HL-60 (cell line): ENCODE measurements around the gene CDH23.

Source experiments
- POLR2AphosphoS5 ChIP-seq: IDR thresholded peaks from 2 replicates; pipeline ENCODE4 v1.6.1; 2012; ENCODE audit warnings: low read depth
- SPI1 ChIP-seq: IDR thresholded peaks from 2 replicates; pipeline ENCODE4 v1.6.1; 2012; ENCODE audit warnings: low read depth, mild to moderate bottlenecking, borderline replicate concordance
- TF ChIP-seq, protein P1 (sequence below): IDR thresholded peaks from one replicate; pipeline ENCODE4 v1.5.1; 2011; ENCODE audit warnings: low read length, control low read depth, inconsistent platforms; ENCODE audit not compliant: insufficient read depth
- TF ChIP-seq, protein P2 (sequence below): IDR thresholded peaks from 2 replicates; pipeline ENCODE4 v1.6.1; 2012; ENCODE audit warnings: low read depth; ENCODE audit not compliant: insufficient replicate concordance

DNA sequence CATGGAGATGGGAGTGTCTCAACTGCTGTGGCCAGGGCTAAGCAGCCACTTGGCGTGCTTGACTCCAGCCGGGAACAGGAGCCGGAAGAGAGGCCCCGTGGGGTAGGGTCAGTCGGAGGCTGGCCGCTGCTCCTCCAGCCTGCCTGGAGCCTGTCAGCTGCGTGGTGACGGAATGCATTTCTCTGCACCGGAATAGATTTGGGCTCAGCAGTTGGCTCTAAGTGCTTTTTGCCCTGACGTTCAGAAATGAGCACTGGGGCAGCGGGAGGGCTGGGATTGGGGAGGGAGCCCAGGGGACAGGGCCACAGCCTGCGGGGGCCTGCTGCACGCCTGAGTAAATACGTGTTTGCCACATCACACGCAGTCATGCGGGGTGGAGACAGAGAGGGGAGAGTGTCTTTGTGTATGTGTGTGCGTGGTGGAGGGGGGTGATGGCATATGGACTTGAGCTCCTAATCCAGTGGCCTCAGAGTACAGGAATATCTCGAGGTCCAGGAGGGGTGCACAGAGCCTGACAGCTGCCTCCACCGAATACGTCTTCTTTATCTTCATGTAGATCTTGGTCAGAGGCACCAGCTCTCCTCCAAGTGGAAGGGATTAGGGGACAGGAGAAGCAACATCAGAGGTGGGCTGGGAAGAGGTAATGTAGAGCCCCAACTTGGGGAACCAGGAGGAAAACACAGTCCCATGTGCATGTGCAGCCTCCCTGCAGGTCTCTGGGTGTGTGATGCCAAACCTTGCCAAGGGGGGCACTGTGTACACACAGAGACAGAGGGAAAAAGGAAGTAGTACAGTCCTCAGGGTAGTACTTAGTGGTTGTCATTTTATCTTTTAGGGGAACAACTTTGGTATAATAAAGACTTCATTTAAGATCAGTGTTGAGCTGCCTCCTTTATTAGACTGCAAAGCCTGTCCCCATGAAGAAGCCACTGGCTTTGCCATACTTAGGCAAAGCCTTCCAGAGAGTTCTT lies 151.4 kb downstream of the CDH23 start:
- TF ChIP-seq, protein P1, sequence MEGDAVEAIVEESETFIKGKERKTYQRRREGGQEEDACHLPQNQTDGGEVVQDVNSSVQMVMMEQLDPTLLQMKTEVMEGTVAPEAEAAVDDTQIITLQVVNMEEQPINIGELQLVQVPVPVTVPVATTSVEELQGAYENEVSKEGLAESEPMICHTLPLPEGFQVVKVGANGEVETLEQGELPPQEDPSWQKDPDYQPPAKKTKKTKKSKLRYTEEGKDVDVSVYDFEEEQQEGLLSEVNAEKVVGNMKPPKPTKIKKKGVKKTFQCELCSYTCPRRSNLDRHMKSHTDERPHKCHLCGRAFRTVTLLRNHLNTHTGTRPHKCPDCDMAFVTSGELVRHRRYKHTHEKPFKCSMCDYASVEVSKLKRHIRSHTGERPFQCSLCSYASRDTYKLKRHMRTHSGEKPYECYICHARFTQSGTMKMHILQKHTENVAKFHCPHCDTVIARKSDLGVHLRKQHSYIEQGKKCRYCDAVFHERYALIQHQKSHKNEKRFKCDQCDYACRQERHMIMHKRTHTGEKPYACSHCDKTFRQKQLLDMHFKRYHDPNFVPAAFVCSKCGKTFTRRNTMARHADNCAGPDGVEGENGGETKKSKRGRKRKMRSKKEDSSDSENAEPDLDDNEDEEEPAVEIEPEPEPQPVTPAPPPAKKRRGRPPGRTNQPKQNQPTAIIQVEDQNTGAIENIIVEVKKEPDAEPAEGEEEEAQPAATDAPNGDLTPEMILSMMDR, result peak; percentile 86
- TF ChIP-seq POLR2AphosphoS5 (no peak), SPI1 (0 out of 2 replicates have a peak, but pooled peaks have one; percentile 17)
- TF ChIP-seq, protein P2, sequence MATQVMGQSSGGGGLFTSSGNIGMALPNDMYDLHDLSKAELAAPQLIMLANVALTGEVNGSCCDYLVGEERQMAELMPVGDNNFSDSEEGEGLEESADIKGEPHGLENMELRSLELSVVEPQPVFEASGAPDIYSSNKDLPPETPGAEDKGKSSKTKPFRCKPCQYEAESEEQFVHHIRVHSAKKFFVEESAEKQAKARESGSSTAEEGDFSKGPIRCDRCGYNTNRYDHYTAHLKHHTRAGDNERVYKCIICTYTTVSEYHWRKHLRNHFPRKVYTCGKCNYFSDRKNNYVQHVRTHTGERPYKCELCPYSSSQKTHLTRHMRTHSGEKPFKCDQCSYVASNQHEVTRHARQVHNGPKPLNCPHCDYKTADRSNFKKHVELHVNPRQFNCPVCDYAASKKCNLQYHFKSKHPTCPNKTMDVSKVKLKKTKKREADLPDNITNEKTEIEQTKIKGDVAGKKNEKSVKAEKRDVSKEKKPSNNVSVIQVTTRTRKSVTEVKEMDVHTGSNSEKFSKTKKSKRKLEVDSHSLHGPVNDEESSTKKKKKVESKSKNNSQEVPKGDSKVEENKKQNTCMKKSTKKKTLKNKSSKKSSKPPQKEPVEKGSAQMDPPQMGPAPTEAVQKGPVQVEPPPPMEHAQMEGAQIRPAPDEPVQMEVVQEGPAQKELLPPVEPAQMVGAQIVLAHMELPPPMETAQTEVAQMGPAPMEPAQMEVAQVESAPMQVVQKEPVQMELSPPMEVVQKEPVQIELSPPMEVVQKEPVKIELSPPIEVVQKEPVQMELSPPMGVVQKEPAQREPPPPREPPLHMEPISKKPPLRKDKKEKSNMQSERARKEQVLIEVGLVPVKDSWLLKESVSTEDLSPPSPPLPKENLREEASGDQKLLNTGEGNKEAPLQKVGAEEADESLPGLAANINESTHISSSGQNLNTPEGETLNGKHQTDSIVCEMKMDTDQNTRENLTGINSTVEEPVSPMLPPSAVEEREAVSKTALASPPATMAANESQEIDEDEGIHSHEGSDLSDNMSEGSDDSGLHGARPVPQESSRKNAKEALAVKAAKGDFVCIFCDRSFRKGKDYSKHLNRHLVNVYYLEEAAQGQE, result no peak
